Choroid plexus epithelial cell (primary cell): ENCODE measurements around the gene PIEZO1.
A peak's percentile ranks its signal among the peaks of the same experiment; 100 is the strongest.

Experiments used
- DNase-seq: peaks from one replicate; pipeline ENCODE4 v3.0.0-alpha.2; 2010; ENCODE audit warnings: low read depth
- H3K4me3 ChIP-seq: 2 replicates; pipeline ENCODE4 v1.5.1; 2011; ENCODE audit warnings: low read depth, mild to moderate bottlenecking, control low read depth, low read length, moderate library complexity
- TF ChIP-seq, protein P1 (sequence below): conservative IDR thresholded peaks from 2 replicates; pipeline ENCODE4 v1.5.1; 2011; ENCODE audit warnings: low read depth, mild to moderate bottlenecking, control low read depth, inconsistent platforms, low read length, moderate library complexity

The PIEZO1 gene

DNA sequence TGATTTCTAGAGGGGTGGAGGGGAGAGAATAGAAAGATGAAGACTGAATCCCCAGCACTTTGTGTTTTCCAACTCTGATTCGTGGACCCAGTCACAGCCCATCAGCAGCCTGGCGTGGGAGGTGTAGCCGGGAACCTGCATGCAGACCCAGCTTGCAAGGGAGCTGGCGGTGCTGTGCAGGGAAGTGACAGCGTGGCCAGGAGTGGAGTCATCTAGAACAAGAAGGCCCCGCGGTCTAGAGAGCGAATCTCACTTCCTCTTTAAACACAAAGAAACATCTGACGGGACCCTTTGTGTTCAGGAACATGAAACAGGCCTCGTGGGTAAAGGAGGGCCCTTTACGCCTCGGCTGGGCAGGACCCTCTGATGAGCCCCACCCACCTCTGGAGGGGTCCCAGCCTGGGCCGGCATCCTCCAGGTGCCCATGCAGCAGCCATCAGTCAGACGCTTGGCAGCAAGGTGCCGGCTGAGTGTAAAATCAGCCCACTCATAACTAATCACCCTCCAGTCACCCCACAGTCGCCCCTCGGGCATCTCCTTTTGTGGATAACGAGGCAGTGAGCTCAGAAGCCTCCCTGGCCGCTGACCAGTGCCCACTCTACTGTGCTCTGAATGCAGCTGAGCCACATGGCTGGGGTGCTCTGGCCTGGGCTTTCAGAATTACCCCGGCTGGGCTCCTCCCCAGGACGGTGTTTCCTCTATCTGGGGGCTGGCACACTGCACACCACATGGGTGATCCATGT lies 103.1 kb downstream of the PIEZO1 start:
- no peak for DNase-seq
- H3K4me3 ChIP-seq: no peak overlapping the region
- TF ChIP-seq, protein P1, sequence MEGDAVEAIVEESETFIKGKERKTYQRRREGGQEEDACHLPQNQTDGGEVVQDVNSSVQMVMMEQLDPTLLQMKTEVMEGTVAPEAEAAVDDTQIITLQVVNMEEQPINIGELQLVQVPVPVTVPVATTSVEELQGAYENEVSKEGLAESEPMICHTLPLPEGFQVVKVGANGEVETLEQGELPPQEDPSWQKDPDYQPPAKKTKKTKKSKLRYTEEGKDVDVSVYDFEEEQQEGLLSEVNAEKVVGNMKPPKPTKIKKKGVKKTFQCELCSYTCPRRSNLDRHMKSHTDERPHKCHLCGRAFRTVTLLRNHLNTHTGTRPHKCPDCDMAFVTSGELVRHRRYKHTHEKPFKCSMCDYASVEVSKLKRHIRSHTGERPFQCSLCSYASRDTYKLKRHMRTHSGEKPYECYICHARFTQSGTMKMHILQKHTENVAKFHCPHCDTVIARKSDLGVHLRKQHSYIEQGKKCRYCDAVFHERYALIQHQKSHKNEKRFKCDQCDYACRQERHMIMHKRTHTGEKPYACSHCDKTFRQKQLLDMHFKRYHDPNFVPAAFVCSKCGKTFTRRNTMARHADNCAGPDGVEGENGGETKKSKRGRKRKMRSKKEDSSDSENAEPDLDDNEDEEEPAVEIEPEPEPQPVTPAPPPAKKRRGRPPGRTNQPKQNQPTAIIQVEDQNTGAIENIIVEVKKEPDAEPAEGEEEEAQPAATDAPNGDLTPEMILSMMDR: no peak

GRCh38 chr16:88681084-88681680 lies 103.8 kb downstream of the PIEZO1 start:
- TF ChIP-seq, protein P1: peak; percentile 34
- H3K4me3 ChIP-seq: no peak overlapping the region
- DNase-seq: no peak

DNA sequence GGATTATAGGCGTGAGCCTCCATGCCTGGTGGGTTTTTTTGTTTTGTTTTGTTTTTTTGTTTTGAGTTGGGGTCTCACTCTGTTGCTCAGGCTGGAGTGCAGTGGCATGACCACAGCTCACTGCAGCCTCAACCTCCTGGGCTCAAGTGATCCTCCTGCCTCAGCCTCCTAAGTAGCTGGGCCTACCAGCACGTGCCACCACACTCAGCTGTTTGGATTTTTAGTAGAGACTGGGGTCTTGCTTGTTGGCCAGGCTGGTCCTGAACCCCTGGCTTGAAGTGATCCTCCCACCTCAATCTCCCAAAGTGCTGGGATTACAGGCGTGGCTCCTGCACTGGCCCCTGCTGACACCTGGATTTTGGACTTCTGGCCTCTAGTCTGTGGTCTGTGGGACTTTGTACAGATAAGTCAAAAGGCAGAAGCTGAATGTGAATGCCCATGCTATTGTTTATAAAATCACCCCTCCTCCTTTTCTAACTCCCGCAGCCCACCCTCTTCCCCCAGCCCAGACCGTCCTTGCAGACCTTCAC lies 104.4 kb downstream of the PIEZO1 start:
- TF ChIP-seq, protein P1: no peak
- no peak for DNase-seq
- no peak overlapping the region for H3K4me3 ChIP-seq

- TF ChIP-seq, protein P1: no peak
- no peak overlapping the region for H3K4me3 ChIP-seq
- no peak for DNase-seq
These were observed 106.6 kb downstream of the PIEZO1 start for GRCh38 chr16:88678224-88678979.

GRCh38 chr16:88677721-88678120 lies 107.3 kb downstream of the PIEZO1 start:
- no peak for DNase-seq

GRCh38 chr16:88676502-88677242 lies 108.3 kb downstream of the PIEZO1 start:
- H3K4me3 ChIP-seq: no peak overlapping the region
- TF ChIP-seq, protein P1: no peak
- DNase-seq: no peak

More at GRCh38 chr16:88677721-88678120, 107.3 kb downstream of the PIEZO1 start:
- no peak overlapping the region for H3K4me3 ChIP-seq
- TF ChIP-seq, protein P1: no peak
